Mesendoderm (in vitro differentiated cells): Measurements from ENCODE around the gene PATL2. TPM values are rescaled to one million over a fixed set of nuclear protein-coding genes. Genes with fewer than 3 reads are reported as not detected.
"Not testable (repeated sequence)": the region's sequence is repeated elsewhere in the genome, so short reads cannot be mapped to it uniquely, and the experiment has no call there.

Experiments used
- DNase-seq: peaks from one replicate; pipeline ENCODE4 v3.0.0; 2013
- H2AK5ac ChIP-seq: 2 replicates; pipeline ENCODE4 v1.6.1; 2013; ENCODE audit warnings: low read length, inconsistent platforms
- H2BK120ac ChIP-seq: 2 replicates; pipeline ENCODE4 v1.6.1; 2013; ENCODE audit warnings: low read depth, mild to moderate bottlenecking, low read length, moderate library complexity, mixed read lengths
- H2BK15ac ChIP-seq: replicated peaks from 2 replicates; pipeline ENCODE4 v1.6.1; 2013; ENCODE audit warnings: low read depth, mild to moderate bottlenecking, moderate library complexity
- H2BK5ac ChIP-seq: 2 replicates; pipeline ENCODE4 v1.6.1; 2013; ENCODE audit warnings: low read length, inconsistent platforms
- H3K18ac ChIP-seq: 2 replicates; pipeline ENCODE4 v1.6.1; 2013; ENCODE audit warnings: mild to moderate bottlenecking, low read length, mixed read lengths
- H3K23ac ChIP-seq: one replicate; pipeline ENCODE4 v1.6.1; 2013; ENCODE audit warnings: low read length
- H3K27ac ChIP-seq: 2 replicates; pipeline ENCODE4 v1.5.1; 2013; ENCODE audit warnings: low read depth, mild to moderate bottlenecking, inconsistent platforms, low read length, moderate library complexity
- H3K27me3 ChIP-seq: 2 replicates; pipeline ENCODE4 v1.6.1; 2013; ENCODE audit warnings: low read length, control low read depth, mild to moderate bottlenecking, inconsistent platforms; ENCODE audit not compliant: insufficient read depth, poor library complexity
- H3K36me3 ChIP-seq: 2 replicates; pipeline ENCODE4 v1.6.1; 2013; ENCODE audit warnings: low read length, inconsistent platforms; ENCODE audit not compliant: control insufficient read depth, insufficient read depth
- H3K4ac ChIP-seq: one replicate; pipeline ENCODE4 v1.6.1; 2013; ENCODE audit warnings: low read depth, mild to moderate bottlenecking, low read length, moderate library complexity
- H3K4me1 ChIP-seq: 2 replicates; pipeline ENCODE4 v1.6.1; 2013; ENCODE audit warnings: low read depth, low read length, inconsistent platforms; ENCODE audit not compliant: control insufficient read depth
- H3K4me2 ChIP-seq: 2 replicates; pipeline ENCODE4 v1.6.1; 2013; ENCODE audit warnings: low read length
- H3K4me3 ChIP-seq: 2 replicates; pipeline ENCODE4 v1.5.1; 2013; ENCODE audit warnings: mild to moderate bottlenecking, low read length
- H3K56ac ChIP-seq: one replicate; pipeline ENCODE4 v1.6.1; 2013; ENCODE audit warnings: low read length
- H3K79me1 ChIP-seq: 2 replicates; pipeline ENCODE4 v1.6.1; 2013; ENCODE audit warnings: low read length, inconsistent platforms
- H3K79me2 ChIP-seq: 2 replicates; pipeline ENCODE4 v1.6.1; 2013; ENCODE audit warnings: mild to moderate bottlenecking, low read length; ENCODE audit not compliant: control insufficient read depth, insufficient read depth
- H3K9ac ChIP-seq: 2 replicates; pipeline ENCODE4 v1.6.1; 2013; ENCODE audit warnings: low read length, inconsistent platforms
- H4K5ac ChIP-seq: one replicate; pipeline ENCODE4 v1.6.1; 2013; ENCODE audit warnings: low read length
- H4K8ac ChIP-seq: one replicate; pipeline ENCODE4 v1.6.1; 2013; ENCODE audit warnings: low read depth, mild to moderate bottlenecking, control low read depth, low read length, moderate library complexity
- WGBS: extraction: QIAGEN DNeasy Blood & Tissue Kit; methylation state at CpG from one replicate; pipeline ENCODE4 v1.1.7; 2013; ENCODE audit warnings: low lambda C conversion rate, missing lambda C conversion rate; ENCODE audit not compliant: insufficient coverage; ENCODE audit errors: extremely low coverage; 5-methylcytosine and 5-hydroxymethylcytosine counted together
- polyA plus RNA-seq, 2 experiments: library from polyadenylated mRNA; stranded (reverse); fragments of 200-250 nt; gene quantifications; one replicate each; pipeline ENCODE4 v1.2.3, GENCODE V29; 2013

Gene PATL2
- polyA plus RNA-seq (2013, experiment 1 of 2), result 0.22 TPM
- polyA plus RNA-seq (2013, experiment 2 of 2), result 0.28 TPM

GRCh38 chr15:44711096-44711742 lies at the start of gene PATL2, which contains the start of gene B2M:
Gene PATL2 (minus strand): TSS chr15:44711323. CDS start chr15:44676490, 34,833 bp downstream.
Gene B2M (plus strand): TSS chr15:44711517. CDS start chr15:44711547, 30 bp downstream.
- Histone ChIP-seq H2AK5ac (no peak within 1 kb of the TSS), H4K8ac (no peak within 1 kb of the TSS), H2BK5ac (peak within 1 kb of the TSS; percentile 62), H4K5ac (no peak within 1 kb of the TSS), H3K18ac (peak within 1 kb of the TSS; percentile 82), H3K9ac (peak within 1 kb of the TSS; percentile 90), H3K4me3 (peak within 1 kb of the TSS; percentile 79), H3K79me2 (peaks cover 4% of the 10 kb centered on the region), H3K23ac (no peak within 1 kb of the TSS), H3K27ac (peak within 1 kb of the TSS; percentile 66), H2BK120ac (no peak within 1 kb of the TSS), H3K79me1 (no peaks in the 10 kb centered on the region), H3K4me2 (peak within 1 kb of the TSS; percentile 78), H2BK15ac (no peak within 1 kb of the TSS), H3K27me3 (no peaks in the 10 kb centered on the region), H3K56ac (peak within 1 kb of the TSS; percentile 94), H3K36me3 (no peaks in the 10 kb centered on the region), H3K4me1 (peaks cover 2% of the 10 kb centered on the region), H3K4ac (peak within 1 kb of the TSS; percentile 22)
- peak; percentile 98 for DNase-seq
- WGBS, result no CpG with 5 or more reads among the region's 37 CpGs

DNA sequence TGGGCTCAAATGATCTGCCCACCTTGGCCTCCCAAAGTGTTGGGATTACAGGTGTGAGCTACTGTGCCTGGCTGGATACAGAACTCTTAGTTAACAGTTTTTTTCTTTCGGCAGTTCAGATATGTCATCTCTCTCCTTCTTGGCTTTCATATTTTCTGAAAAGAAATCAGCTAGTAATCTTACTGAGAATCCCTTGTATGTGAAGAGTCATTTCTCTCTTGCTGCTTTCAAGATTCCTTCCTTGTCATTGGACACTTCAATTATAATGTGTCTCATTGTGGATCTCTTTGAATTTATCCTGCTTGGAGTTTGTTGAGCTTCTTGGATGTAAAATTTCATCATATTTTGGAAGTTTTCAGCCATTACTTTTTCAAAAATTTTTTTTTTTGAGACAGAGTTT lies 42.2 kb upstream of the PATL2 start:
- H2BK15ac ChIP-seq, result no peak overlapping the region
- no peak for DNase-seq
- WGBS, result no CpG with 5 or more reads among the region's 1 CpG
- no peaks in the 10 kb centered on the region for H3K79me1 ChIP-seq
- no peak overlapping the region for H2BK5ac ChIP-seq
- no peaks in the 10 kb centered on the region for H3K79me2 ChIP-seq
- no peaks in the 10 kb centered on the region for H3K36me3 ChIP-seq
- H2AK5ac ChIP-seq, result no peak overlapping the region
- no peaks in the 10 kb centered on the region for H3K27me3 ChIP-seq
- H3K4me3 ChIP-seq, result no peak overlapping the region
- no peak overlapping the region for H2BK120ac ChIP-seq
- H3K56ac ChIP-seq, result no peak overlapping the region
- H3K9ac ChIP-seq, result no peak overlapping the region
- no peak overlapping the region for H4K5ac ChIP-seq
- H3K27ac ChIP-seq, result no peak overlapping the region
- no peaks in the 10 kb centered on the region for H3K4me1 ChIP-seq
- no peak overlapping the region for H3K23ac ChIP-seq
- H4K8ac ChIP-seq, result no peak overlapping the region
- H3K4ac ChIP-seq, result no peak overlapping the region
- no peak overlapping the region for H3K4me2 ChIP-seq
- H3K18ac ChIP-seq, result no peak overlapping the region

DNA sequence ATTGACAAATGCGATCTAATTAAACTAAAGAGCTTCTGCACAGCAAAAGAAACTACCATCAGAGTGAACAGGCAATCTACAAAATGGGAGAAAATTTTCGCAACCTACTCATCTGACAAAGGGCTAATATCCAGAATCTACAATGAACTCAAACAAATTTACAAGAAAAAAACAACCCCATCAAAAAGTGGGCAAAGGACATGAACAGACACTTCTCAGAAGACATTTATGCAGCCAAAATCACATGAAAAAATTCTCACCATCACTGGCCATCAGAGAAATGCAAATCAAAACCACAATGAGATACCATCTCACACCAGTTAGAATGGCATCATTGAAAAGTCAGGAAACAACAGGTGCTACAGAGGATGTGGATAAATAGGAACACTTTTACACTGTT lies 32.3 kb upstream of the PATL2 start:
- not testable (repeated sequence) for H3K36me3 ChIP-seq, H2BK120ac ChIP-seq, H3K27ac ChIP-seq, H3K79me2 ChIP-seq, H2BK15ac ChIP-seq, H3K4me1 ChIP-seq, H3K9ac ChIP-seq, H3K4me3 ChIP-seq, H4K5ac ChIP-seq, H4K8ac ChIP-seq, H3K56ac ChIP-seq, H3K18ac ChIP-seq, H3K79me1 ChIP-seq, H2BK5ac ChIP-seq, H3K4me2 ChIP-seq, H2AK5ac ChIP-seq, H3K23ac ChIP-seq, H3K4ac ChIP-seq, DNase-seq, H3K27me3 ChIP-seq
- no CpG with 5 or more reads among the region's 2 CpGs for WGBS

- H3K79me2 ChIP-seq, H3K27ac ChIP-seq, H3K18ac ChIP-seq, H4K8ac ChIP-seq, H3K4ac ChIP-seq, H3K23ac ChIP-seq, H3K79me1 ChIP-seq, H2BK5ac ChIP-seq, H3K27me3 ChIP-seq, H3K36me3 ChIP-seq, H2BK120ac ChIP-seq, H3K4me1 ChIP-seq, DNase-seq, H3K9ac ChIP-seq, H3K56ac ChIP-seq, H2AK5ac ChIP-seq, H3K4me3 ChIP-seq, H2BK15ac ChIP-seq, H4K5ac ChIP-seq, H3K4me2 ChIP-seq: not testable (repeated sequence)
- no CpG with 5 or more reads among the region's 24 CpGs for WGBS
These were observed 28.2 kb upstream of the PATL2 start for GRCh38 chr15:44739222-44739847.

- Histone ChIP-seq H3K18ac (no peak overlapping the region), H2BK15ac (no peak overlapping the region), H3K4me2 (no peak overlapping the region), H3K79me2 (no peaks in the 10 kb centered on the region), H3K23ac (no peak overlapping the region), H2AK5ac (no peak overlapping the region), H2BK120ac (no peak overlapping the region), H4K5ac (no peak overlapping the region), H2BK5ac (no peak overlapping the region), H3K4me3 (no peak overlapping the region), H3K9ac (no peak overlapping the region), H3K27ac (no peak overlapping the region), H3K79me1 (no peaks in the 10 kb centered on the region), H3K4ac (no peak overlapping the region), H4K8ac (no peak overlapping the region), H3K27me3 (no peaks in the 10 kb centered on the region), H3K4me1 (no peaks in the 10 kb centered on the region), H3K56ac (no peak overlapping the region), H3K36me3 (no peaks in the 10 kb centered on the region)
- WGBS, result no CpG with 5 or more reads among the region's 3 CpGs
- peak; percentile 46 for DNase-seq
These were observed 27.3 kb upstream of the PATL2 start for GRCh38 chr15:44738340-44738984.
